ENCODE measurements around the gene PCGF3. TPM values are rescaled to one million over a fixed set of nuclear protein-coding genes. Genes with fewer than 3 reads are reported as not detected.
A peak's percentile ranks its signal among the peaks of the same experiment; 100 is the strongest.

Gene PCGF3
- total RNA-seq, 3 donors from 2014 or later: 45.5 to 66.9 (median 56.7) TPM

- Histone ChIP-seq H3K4me1 (ENCODE audit: low read depth) (peaks cover 35% of the 10 kb centered on the region), H3K4me3 (no peak overlapping the region), H3K9me3 (no peaks in the 10 kb centered on the region), H3K36me3 (ENCODE audit: low read depth) (no peaks in the 10 kb centered on the region)
- DNase-seq: peak in 2 of 3 donors; percentile 20 to 55
- TF ChIP-seq CTCF (IDR thresholded peaks at IDR 0.05): no peak
- intact Hi-C loops (cut with DNase I, micrococcal nuclease): no loop called here
- no peak for ATAC-seq
Measured at GRCh38 chr4:785332-786073, 79.9 kb downstream of the PCGF3 start.

GRCh38 chr4:786074-786741 is 80.6 kb downstream of the PCGF3 start:
- intact Hi-C loops (cut with DNase I, micrococcal nuclease): no loop called here
- DNase-seq (peak in 1 of 3 donors; percentile 47), ATAC-seq (no peak)
- Histone ChIP-seq H3K4me3 (no peak overlapping the region), H3K4me1 (ENCODE audit: low read depth) (peaks cover 34% of the 10 kb centered on the region), H3K9me3 (no peaks in the 10 kb centered on the region), H3K36me3 (ENCODE audit: low read depth) (no peaks in the 10 kb centered on the region)
- no peak for TF ChIP-seq CTCF (IDR thresholded peaks at IDR 0.05)

GRCh38 chr4:786861-787300 is 81.2 kb downstream of the PCGF3 start:
- Histone ChIP-seq H3K36me3 (ENCODE audit: low read depth) (no peaks in the 10 kb centered on the region), H3K4me1 (ENCODE audit: low read depth) (peaks cover 38% of the 10 kb centered on the region), H3K4me3 (no peak overlapping the region), H3K9me3 (no peaks in the 10 kb centered on the region)
- no peak for TF ChIP-seq CTCF (IDR thresholded peaks at IDR 0.05)
- intact Hi-C loops (cut with DNase I, micrococcal nuclease): no loop called here
- ATAC-seq (peak; percentile 14), DNase-seq (no peak)

- peaks cover 40% of the 10 kb centered on the region for H3K4me1 ChIP-seq (ENCODE audit: low read depth)
- intact Hi-C loops (cut with DNase I, micrococcal nuclease): no loop called here
- H3K36me3 ChIP-seq (ENCODE audit: low read depth): no peaks in the 10 kb centered on the region
- no peak for ATAC-seq
- no peaks in the 10 kb centered on the region for H3K9me3 ChIP-seq
- no peak overlapping the region for H3K4me3 ChIP-seq
- TF ChIP-seq CTCF (IDR thresholded peaks at IDR 0.05): no peak
- DNase-seq: no peak
Measured at GRCh38 chr4:787561-787981, 81.9 kb downstream of the PCGF3 start.

GRCh38 chr4:788006-788635 is 82.5 kb downstream of the PCGF3 start:
- ATAC-seq (no peak), DNase-seq (no peak)
- no peak for TF ChIP-seq CTCF (IDR thresholded peaks at IDR 0.05)
- peaks cover 38% of the 10 kb centered on the region for H3K4me1 ChIP-seq (ENCODE audit: low read depth)
- no peaks in the 10 kb centered on the region for H3K36me3 ChIP-seq (ENCODE audit: low read depth)
- H3K9me3 ChIP-seq: no peaks in the 10 kb centered on the region
- no peak overlapping the region for H3K4me3 ChIP-seq
- intact Hi-C loops (cut with DNase I, micrococcal nuclease): no loop called here
